T47D (cell line): Measurements from ENCODE around the gene SLC2A4RG.
A peak's percentile ranks its signal among the peaks of the same experiment; 100 is the strongest.

Experiments used
- DNase-seq, 2 experiments: peaks; one replicate each; pipeline versions ENCODE4 v3.0.0 to v3.0.0-alpha.2; 2011 to 2012; ENCODE audit warnings: low read depth in 1 of 2, low spot score in 1 of 2
- JUND ChIP-seq: IDR thresholded peaks from 2 replicates; pipeline ENCODE4 v1.6.1; 2012; ENCODE audit warnings: low read depth
- in situ Hi-C: cut with HindIII; loops from 2 replicates; pipeline ENCODE4 v1.10.0; 2016; ENCODE audit warnings: low sequenced_read_pairs, low pct_unique_long_range_greater_than_20kb

The SLC2A4RG gene, protein sequence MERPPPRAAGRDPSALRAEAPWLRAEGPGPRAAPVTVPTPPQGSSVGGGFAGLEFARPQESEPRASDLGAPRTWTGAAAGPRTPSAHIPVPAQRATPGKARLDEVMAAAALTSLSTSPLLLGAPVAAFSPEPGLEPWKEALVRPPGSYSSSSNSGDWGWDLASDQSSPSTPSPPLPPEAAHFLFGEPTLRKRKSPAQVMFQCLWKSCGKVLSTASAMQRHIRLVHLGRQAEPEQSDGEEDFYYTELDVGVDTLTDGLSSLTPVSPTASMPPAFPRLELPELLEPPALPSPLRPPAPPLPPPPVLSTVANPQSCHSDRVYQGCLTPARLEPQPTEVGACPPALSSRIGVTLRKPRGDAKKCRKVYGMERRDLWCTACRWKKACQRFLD

DNA sequence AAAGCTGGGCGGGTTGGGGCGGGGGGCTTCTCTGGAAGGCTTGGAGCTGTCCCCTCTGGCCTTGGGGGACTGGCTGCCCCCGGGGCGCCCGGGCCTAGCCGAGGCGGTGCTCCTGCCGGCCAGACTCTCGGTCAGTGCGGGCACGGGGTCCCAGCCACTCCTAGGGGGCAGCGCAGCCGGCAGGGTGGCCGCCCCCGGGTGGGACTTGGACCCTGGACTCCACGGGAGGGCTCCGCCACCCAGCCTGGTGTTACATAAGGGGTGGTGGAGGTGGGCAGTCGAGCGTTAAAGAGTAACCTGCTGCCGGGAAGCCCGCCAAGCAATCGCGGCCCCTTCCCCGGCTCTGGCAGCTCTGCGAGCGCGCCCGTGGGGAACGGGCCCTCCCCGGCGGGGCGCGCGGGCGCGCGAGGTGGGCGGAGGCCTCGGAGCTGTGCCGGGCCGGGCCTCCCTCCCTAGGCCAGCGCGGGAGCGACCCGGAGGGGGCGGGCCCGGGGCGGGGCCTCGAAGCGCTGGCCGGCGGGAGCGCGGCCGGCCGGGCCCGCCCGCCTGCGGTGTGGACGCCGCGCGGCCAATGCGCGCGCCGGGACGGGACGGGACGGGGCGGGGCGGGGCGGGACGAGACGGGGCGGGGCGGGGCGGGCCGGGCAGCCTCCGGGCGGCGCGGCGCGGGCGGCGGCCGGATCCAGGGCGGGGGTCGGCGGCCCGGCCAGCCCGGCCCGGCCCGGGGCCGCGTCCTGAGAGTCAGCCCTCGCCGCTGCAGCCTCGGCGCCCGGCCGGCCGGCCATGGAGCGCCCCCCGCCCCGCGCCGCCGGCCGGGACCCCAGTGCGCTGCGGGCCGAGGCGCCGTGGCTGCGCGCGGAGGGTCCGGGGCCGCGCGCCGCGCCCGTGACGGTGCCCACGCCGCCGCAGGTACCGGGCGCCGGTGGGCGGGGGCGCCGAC lies at the start of gene SLC2A4RG:
TSS of gene SLC2A4RG (plus strand) at position 647 of the 940 bp plus-strand sequence. CDS start at position 784, 137 bp downstream.
- DNase-seq = peak; percentile 93 to 99
- in situ Hi-C loops = no loop called here
- no peak for TF ChIP-seq JUND

GRCh38 chr20:63690003-63690897 lies 49.3 kb upstream of the SLC2A4RG start:
- in situ Hi-C loops = no loop called here
- no peak for TF ChIP-seq JUND
- no peak for DNase-seq

DNA sequence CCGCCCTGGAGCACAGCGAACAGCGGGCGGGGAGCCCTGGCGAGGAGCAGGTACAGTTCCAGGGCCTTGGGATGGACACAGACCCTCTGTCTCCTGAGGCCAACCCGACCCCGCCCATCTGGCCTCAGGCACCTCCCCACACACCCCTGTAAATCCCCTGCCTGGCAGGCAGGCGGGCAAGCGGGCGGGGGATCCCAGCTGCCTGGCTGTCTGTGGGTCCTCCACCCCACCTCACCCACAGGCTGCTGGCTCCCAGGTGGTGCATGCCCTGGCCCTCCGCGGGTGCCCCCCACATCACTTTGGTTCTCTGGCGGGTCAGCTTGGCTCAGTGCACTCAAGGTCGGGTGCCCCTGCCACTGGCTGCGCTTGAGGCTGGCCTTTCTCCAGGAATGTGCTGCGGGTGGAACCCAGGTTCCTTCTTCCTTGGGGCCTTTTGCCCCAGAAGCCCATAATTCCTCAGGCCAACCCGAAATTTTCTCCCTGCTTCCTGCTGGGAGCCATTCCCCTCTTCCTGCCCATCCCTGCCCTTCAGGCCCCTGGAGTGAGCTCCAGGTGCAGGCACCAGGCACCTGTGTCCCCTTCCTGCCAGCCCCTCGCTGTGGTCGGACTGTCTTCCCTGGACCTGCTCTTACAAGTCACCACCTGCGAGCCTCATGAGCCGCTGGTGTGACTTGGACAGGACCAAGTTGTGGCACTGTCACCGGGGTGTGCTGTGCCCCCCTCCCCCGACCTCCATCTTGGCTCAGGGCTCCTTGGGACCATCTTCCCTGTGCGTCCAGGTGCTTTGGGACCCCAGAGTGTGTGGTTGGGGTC lies 48.5 kb upstream of the SLC2A4RG start:
- TF ChIP-seq JUND = no peak
- DNase-seq = no peak
- in situ Hi-C loops = no loop called here

- no peak for DNase-seq
- TF ChIP-seq JUND = no peak
- in situ Hi-C loops = no loop called here
These were observed 47.7 kb upstream of the SLC2A4RG start for GRCh38 chr20:63691711-63692435.

- TF ChIP-seq JUND = no peak
- peak in 1 of 2 experiments; percentile 45 for DNase-seq
- in situ Hi-C loops = no loop called here
These were observed 47.0 kb upstream of the SLC2A4RG start for GRCh38 chr20:63692436-63693082.

DNA sequence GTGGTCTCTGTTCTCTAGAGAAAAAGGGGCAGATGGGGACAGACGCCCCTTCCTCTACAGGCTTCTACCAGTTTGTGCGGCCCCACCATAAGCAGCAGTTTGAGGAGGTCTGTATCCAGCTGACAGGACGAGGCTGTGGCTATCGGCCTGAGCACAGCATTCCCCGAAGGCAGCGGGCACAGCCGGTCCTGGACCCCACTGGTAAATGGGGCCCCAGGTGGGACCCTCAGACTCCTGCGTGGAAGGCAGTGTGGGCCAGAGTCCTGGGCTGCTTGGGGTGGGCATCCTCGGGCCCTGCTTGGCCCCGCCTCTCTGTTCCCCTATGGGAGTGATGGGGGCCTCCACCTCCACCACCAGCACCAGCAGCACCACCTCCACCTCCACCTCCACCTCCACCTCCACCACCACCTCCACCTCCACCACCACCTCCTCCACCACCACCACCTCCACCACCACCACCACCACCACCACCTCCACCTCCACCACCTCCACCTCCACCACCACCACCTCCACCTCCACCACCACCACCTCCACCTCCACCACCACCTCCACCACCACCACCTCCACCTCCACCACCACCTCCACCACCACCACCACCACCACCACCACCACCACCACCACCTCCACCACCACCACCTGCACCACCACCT lies 46.4 kb upstream of the SLC2A4RG start:
- DNase-seq = no peak
- no peak for TF ChIP-seq JUND
- in situ Hi-C loops = no loop called here

GRCh38 chr20:63693733-63694583 lies 45.6 kb upstream of the SLC2A4RG start:
- DNase-seq = no peak
- TF ChIP-seq JUND = no peak
- in situ Hi-C loops = no loop called here

GRCh38 chr20:63694584-63695423 lies 44.8 kb upstream of the SLC2A4RG start:
- in situ Hi-C loops = no loop called here
- DNase-seq = no peak
- no peak for TF ChIP-seq JUND
